Dedifferentiated amniotic fluid mesenchymal stem cell (primary cell): ENCODE data around the gene GAL.

Source experiments
- DNase-seq: peaks from one replicate; pipeline ENCODE4 v3.0.0-alpha.2; 2016; ENCODE audit errors: extremely low spot score

The GAL gene

DNA sequence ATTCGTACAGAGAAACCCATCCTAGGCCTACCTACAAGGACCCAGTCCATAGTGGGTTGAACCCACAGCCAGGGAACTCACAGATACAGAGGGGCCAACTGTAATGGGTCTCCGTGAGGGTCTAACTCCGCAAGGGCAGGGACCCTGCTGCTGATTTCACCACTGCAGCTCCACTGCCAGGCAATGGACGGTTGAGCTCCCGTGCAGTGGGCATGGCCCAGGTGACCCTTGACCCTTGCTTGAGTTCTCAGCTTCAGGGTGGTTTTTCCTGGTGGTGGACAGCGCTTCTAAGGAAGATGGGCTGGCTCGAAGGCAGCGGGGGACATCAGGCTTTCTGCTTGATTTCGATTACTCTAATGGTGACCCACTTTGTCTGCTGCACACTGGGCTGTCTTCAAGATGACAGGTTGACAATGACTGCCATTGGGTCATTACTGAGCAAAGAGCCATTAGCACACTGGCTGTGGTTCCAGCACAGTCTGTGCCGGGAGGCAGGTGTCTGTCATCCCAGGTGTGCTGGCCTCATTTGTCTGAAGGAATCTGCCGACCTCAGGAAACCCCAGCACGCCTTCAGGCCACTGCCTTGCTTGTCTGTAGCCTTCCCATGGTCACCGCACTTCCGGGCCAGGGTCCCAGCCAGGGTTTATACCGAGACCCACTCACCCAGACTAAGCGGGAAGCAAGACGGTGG lies 3.7 kb upstream of the GAL start:
- no peak for DNase-seq

DNA sequence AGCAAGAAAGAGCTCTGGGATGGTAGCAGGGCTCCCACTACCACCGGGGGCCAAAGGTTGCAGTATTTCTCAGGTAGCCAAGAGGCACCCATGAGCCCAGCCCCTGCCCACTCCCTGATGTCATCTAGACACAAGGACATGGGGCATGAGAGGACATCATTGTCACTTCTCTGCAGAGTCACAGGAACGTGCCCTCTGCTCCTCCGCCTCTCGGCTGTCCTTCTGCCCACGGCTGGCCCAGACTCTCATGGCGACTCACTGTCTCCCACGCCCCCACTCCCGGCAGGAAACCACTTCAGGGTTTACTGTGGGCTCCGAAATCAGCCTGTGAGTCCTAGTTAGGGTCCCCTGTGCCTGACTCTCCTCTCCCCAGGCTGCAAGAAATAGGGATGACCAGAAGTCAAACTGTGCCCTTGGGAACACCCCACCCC lies 1.8 kb upstream of the GAL start:
- no peak for DNase-seq

DNA sequence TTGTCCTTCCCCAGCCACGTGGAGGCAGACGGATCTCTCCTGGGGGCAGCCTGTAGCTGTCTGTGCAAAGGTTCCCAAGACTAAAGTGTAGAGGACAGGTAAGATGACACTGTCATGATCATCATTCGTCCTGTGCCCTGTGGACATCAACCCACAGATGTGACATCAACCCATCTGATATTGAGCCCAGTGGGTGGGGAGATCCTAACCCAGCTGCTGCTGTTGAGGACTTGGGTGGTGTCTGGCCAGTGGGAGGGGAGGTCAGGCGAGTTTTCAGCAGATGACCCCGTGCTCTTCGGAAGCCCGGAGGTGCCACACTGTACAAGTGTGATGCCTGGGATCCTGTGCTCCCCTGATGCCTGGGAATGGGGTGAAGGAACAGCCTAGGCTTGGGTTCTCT lies 1.2 kb upstream of the GAL start:
- no peak for DNase-seq

GRCh38 chr11:68683536-68684384 lies 584 bp upstream of the GAL start:
- no peak for DNase-seq

GRCh38 chr11:68685656-68686380 lies 1.5 kb downstream of the GAL start:
- DNase-seq, result no peak

- no peak for DNase-seq
Observed at GRCh38 chr11:68686486-68686885, 2.1 kb downstream of the GAL start.

DNA sequence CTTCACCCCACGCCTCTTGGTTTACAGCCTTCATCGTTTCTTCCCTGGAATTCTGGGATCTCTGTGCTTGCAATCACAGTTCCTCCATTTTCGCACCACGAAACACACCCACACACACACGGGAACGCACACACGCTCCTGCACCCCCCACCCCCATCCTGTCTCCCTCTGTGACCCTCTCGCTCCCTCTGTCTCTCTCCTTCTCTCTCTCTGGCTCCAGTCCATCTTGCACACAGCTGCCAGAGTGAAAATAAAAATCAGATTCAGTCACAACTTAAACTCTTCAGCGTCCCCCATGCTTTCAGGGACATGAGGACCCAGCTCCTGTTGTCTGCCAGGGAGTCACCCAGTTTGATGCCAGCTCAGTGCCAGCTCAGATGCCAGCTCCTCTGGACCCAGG lies 3.0 kb downstream of the GAL start:
- no peak for DNase-seq

DNA sequence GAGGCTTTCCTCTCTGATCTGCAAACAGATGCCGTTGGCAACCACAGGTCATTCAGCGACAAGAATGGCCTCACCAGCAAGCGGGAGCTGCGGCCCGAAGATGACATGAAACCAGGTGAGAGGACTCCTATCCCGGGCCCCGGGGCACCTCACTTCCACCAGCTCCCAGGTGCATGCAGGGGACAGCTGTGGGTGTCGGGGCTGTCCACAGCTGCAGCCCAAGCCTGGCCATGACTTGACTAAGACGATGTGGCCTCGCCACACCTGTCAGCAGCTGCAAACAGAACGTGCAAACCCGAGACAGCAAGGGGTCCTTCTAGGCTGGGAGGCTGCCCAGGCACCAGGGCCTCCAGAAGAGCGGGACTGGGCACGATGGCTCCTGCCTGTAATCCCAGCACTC lies 3.6 kb downstream of the GAL start:
- no peak for DNase-seq

DNA sequence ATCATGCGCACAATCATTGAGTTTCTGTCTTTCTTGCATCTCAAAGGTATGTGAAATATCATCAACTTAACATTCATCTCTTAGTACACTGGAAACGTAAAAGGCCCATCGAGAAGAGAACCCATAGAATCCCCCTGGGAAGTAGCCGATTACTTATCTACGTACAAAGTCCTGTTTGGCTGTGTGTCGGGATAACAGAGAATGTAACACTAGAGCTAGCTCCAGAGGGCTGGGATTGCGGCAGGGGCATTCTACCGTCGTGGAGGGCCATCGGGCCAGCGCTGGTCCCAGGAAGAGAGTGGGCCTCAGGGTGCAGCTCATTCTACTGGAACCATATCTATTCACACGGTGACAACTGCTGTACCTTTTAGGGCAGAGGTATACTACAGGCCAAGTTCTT lies 4.5 kb downstream of the GAL start:
- no peak for DNase-seq

- no peak for DNase-seq
Observed at GRCh38 chr11:68689737-68690625, 5.6 kb downstream of the GAL start.

DNA sequence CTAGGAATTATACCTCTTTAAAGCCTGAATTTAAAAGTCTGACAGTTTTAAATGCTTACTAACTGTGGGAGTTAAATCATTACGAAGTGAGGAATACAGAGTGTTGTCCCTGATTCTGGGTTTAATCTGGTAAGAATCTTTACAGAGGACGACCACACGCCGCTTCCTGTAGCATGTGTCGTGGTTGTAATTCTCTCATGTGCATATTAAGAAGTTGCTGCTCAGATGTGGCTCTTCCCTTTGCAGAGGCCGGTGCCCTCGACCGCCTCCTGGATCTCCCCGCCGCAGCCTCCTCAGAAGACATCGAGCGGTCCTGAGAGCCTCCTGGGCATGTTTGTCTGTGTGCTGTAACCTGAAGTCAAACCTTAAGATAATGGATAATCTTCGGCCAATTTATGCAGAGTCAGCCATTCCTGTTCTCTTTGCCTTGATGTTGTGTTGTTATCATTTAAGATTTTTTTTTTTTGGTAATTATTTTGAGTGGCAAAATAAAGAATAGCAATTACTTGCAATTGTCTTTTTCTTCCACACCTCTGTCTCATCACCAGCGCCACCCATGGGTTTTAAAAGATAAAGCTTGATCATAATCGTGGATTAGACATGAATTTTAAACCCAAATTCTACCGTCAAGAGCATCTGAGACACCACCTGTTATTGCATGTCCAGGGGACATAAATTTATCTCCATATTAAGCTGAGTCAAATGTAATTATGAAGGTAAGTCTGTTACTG lies 6.5 kb downstream of the GAL start:
- DNase-seq, result no peak

- no peak for DNase-seq
Observed at GRCh38 chr11:68691402-68691784, 7.0 kb downstream of the GAL start.

GRCh38 chr11:68692115-68692514 lies 7.8 kb downstream of the GAL start:
- DNase-seq, result no peak

GRCh38 chr11:68692871-68693483 lies 8.6 kb downstream of the GAL start:
- no peak for DNase-seq

DNA sequence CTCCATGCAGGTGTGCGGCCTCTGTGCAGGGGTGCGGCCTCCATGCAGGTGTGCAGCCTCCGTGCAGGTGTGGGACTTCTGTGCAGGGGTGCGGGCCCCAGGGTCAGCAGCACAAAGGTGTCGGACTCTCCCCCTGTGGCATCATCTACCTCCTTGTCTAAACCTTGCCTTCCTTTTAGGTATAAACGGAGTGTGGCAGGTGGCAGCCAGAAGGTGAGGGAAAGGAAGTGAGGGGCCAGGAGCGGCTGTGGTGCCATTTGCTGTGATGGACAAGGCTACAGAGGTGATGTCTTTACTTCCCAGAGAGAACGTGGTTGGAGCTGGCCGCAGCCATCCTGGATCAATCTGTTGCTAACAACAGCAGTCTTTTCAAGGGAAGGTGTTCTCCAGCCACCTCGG lies 9.1 kb downstream of the GAL start:
- DNase-seq, result no peak

GRCh38 chr11:68694431-68695297 lies 10.3 kb downstream of the GAL start:
- no peak for DNase-seq

- DNase-seq, result no peak
Observed at GRCh38 chr11:68695531-68695930, 11.2 kb downstream of the GAL start.

GRCh38 chr11:68698993-68699392 lies 14.6 kb downstream of the GAL start:
- no peak for DNase-seq

DNA sequence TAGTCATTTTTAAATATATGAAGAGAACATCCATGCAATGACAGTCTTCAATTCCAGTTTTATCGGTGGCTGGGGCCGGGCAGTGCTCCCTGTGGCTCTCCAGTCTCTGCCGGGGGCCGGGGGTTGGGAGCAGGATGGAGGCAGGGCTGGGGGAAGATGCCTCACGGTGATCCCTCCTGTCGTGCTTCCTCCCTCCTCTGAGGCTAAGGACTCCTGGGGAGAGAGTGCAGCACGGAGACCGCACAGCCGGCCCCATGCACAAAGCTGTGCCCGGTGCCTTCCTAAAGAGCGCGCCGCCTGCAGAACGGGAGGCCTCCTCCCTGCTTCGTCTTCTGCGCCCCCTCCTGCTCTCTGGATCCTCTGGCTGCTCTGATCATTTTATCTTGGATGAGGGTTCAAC lies 20.5 kb downstream of the GAL start:
- no peak for DNase-seq

DNA sequence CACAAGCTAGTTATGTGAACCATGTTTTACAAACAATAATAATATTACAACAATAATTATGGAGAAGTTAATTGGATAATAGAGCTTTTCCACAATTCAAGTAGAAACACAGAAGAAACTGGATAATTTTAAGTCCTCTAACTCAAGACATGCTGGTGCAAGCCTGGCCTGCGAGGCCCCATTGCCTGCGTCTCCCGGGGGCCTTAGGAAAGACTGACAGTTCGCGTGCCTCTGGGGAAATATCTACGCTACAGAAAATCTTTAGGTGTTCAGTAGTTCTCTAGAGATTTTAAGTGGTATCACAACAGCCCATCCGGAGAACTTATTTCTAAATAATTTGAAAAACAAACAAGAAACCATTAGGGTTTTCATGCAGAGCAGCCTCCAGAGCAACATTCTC lies 23.2 kb downstream of the GAL start:
- no peak for DNase-seq
